OCI-LY1 (cell line): ENCODE data around the gene NPW.

ENCODE experiments used
- H2AFZ ChIP-seq: fragments of 200-600 bp; sonication (generic), shearing (Covaris generic); 2 replicates; pipeline ENCODE4 v1.6.0; 2014; ENCODE audit warnings: antibody characterized with exemption, mild to moderate bottlenecking, low read length
- H3F3A ChIP-seq: fragments of 200-600 bp; sonication (generic), shearing (Covaris generic); 2 replicates; pipeline ENCODE4 v1.6.0; 2014; ENCODE audit warnings: mild to moderate bottlenecking, antibody characterized with exemption, low read length, moderate library complexity; ENCODE audit not compliant: insufficient read depth
- H3K27ac ChIP-seq: fragments of 200-600 bp; sonication (generic); 2 replicates; pipeline ENCODE4 v1.5.1; 2014; ENCODE audit warnings: low read length, mixed run types, mild to moderate bottlenecking, low read depth; ENCODE audit not compliant: poor library complexity, severe bottlenecking
- H3K27me3 ChIP-seq: fragments of 200-600 bp; sonication (generic); 2 replicates; pipeline ENCODE4 v1.6.0; 2014; ENCODE audit warnings: antibody characterized with exemption, mild to moderate bottlenecking, low read length, moderate library complexity; ENCODE audit not compliant: insufficient read depth
- H3K36me3 ChIP-seq: fragments of 200-600 bp; sonication (generic); 2 replicates; pipeline ENCODE4 v1.6.1; 2014; ENCODE audit warnings: mild to moderate bottlenecking, antibody characterized with exemption, low read length, moderate library complexity, mixed read lengths; ENCODE audit not compliant: insufficient read depth
- H3K4me1 ChIP-seq: fragments of 200-600 bp; sonication (generic); 2 replicates; pipeline ENCODE4 v1.5.1; 2014; ENCODE audit warnings: mild to moderate bottlenecking, low read length, moderate library complexity; ENCODE audit not compliant: insufficient read depth, severe bottlenecking
- H3K4me2 ChIP-seq: fragments of 200-600 bp; sonication (generic), shearing (Covaris generic); 2 replicates; pipeline ENCODE4 v1.6.1; 2014; ENCODE audit warnings: low read length
- H3K4me3 ChIP-seq: fragments of 200-600 bp; sonication (generic); 2 replicates; pipeline ENCODE4 v1.5.1; 2014; ENCODE audit warnings: low read length, low read depth, mild to moderate bottlenecking, mixed read lengths; ENCODE audit not compliant: poor library complexity, severe bottlenecking
- H3K79me2 ChIP-seq: fragments of 200-600 bp; shearing (Covaris generic); 2 replicates; pipeline ENCODE4 v1.6.1; 2016; ENCODE audit warnings: mixed run types, low read length, mixed read lengths; ENCODE audit not compliant: insufficient read depth
- H3K9ac ChIP-seq: fragments of 200-600 bp; sonication (generic), shearing (Covaris generic); 2 replicates; pipeline ENCODE4 v1.6.1; 2014; ENCODE audit warnings: mild to moderate bottlenecking, low read length, mixed read lengths
- H3K9me2 ChIP-seq: fragments of 200-600 bp; sonication (generic), shearing (Covaris generic); 2 replicates; pipeline ENCODE4 v1.6.1; 2014; ENCODE audit warnings: low read depth, mild to moderate bottlenecking, low read length, mixed read lengths
- H3K9me3 ChIP-seq: fragments of 200-600 bp; shearing (Covaris generic); 2 replicates; pipeline ENCODE4 v1.6.1; 2014; ENCODE audit warnings: low read length, mixed read lengths
- H4K20me1 ChIP-seq: fragments of 200-600 bp; sonication (generic), shearing (Covaris generic); 2 replicates; pipeline ENCODE4 v1.6.0; 2016; ENCODE audit warnings: mild to moderate bottlenecking, low read length; ENCODE audit not compliant: insufficient read depth
- EZH2 ChIP-seq: fragments of 200-600 bp; sonication (generic), shearing (Covaris generic); IDR thresholded peaks from 2 replicates; pipeline ENCODE4 v1.8.0; 2017; ENCODE audit warnings: borderline replicate concordance, mixed run types, mild to moderate bottlenecking, antibody characterized with exemption, low read length, moderate library complexity, mixed read lengths
- TF ChIP-seq, protein P1 (sequence below): fragments of 200-600 bp; sonication (generic), shearing (Covaris generic); IDR thresholded peaks from 2 replicates; pipeline ENCODE4 v1.5.1; 2017; ENCODE audit warnings: mild to moderate bottlenecking, antibody characterized with exemption, low read length, moderate library complexity, mixed read lengths

The NPW gene

DNA sequence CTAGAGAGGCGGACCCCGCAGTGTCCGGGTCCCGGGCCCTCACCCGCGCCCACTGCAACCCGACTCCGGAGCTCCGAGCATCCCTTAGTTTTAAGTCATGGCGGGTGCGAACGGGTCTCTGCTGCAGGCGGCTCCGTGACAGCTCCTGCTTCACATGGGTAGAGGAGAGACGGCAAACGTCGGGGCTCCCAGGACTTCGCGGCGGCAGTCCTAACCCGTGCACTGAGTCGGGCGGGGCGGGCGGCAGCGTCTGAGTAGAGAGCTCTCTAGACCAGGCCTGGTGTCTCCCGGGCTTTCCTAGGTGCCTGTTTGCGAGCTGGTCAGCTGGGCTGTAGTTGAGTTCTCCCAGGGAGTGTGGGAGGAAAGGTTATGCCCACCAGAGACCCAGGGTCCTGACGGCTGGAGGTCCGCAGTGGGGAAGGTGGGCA, 28.5 kb downstream of the NPW start:
- Histone ChIP-seq H3K9me2 (no peaks in the 10 kb centered on the region), H3K79me2 (no peaks in the 10 kb centered on the region), H3K9me3 (no peaks in the 10 kb centered on the region), H3K4me1 (peaks cover 24% of the 10 kb centered on the region), H3K27me3 (no peaks in the 10 kb centered on the region), H3K4me3 (peak overlapping the region; percentile 89), H2AFZ (no peak overlapping the region), H3K4me2 (peak overlapping the region; percentile 94), H3F3A (no peaks in the 10 kb centered on the region), H4K20me1 (no peaks in the 10 kb centered on the region), H3K27ac (no peak overlapping the region), H3K9ac (peak overlapping the region; percentile 79), H3K36me3 (peaks cover 27% of the 10 kb centered on the region; the same call in 1 of the 2 replicates)
- TF ChIP-seq EZH2, result no peak
- TF ChIP-seq, protein P1, sequence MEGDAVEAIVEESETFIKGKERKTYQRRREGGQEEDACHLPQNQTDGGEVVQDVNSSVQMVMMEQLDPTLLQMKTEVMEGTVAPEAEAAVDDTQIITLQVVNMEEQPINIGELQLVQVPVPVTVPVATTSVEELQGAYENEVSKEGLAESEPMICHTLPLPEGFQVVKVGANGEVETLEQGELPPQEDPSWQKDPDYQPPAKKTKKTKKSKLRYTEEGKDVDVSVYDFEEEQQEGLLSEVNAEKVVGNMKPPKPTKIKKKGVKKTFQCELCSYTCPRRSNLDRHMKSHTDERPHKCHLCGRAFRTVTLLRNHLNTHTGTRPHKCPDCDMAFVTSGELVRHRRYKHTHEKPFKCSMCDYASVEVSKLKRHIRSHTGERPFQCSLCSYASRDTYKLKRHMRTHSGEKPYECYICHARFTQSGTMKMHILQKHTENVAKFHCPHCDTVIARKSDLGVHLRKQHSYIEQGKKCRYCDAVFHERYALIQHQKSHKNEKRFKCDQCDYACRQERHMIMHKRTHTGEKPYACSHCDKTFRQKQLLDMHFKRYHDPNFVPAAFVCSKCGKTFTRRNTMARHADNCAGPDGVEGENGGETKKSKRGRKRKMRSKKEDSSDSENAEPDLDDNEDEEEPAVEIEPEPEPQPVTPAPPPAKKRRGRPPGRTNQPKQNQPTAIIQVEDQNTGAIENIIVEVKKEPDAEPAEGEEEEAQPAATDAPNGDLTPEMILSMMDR, result no peak

DNA sequence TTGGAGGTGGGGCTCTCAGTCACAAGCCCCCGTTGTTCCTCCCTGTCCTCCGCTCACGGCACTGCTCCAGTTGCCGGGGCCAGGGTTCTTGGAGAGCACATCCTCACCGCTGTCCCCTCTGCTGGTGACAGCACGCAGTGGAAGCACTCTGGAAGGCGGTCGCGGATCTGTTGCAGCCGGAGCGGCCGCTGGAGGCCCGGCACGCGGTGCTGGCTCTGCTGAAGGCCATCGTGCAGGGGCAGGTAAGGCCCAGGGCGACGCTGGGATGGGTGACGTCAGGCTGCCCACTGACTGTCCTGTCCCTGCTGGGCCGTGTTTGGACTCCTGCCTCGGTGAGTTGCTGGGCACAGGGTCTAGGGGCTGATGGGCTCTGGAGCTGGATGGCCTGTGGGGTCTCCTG, 33.6 kb downstream of the NPW start:
- no peak for TF ChIP-seq EZH2
- TF ChIP-seq, protein P1, result no peak
- Histone ChIP-seq H3K4me3 (no peak overlapping the region), H3K4me1 (peaks cover 26% of the 10 kb centered on the region), H3K27me3 (no peaks in the 10 kb centered on the region), H2AFZ (no peak overlapping the region), H3K27ac (no peak overlapping the region), H3K4me2 (no peak overlapping the region), H3K9me3 (no peaks in the 10 kb centered on the region), H3K9ac (no peak overlapping the region), H3K79me2 (no peaks in the 10 kb centered on the region), H4K20me1 (no peaks in the 10 kb centered on the region), H3F3A (no peaks in the 10 kb centered on the region), H3K36me3 (peaks cover 34% of the 10 kb centered on the region; the same call in 1 of the 2 replicates), H3K9me2 (no peaks in the 10 kb centered on the region)

DNA sequence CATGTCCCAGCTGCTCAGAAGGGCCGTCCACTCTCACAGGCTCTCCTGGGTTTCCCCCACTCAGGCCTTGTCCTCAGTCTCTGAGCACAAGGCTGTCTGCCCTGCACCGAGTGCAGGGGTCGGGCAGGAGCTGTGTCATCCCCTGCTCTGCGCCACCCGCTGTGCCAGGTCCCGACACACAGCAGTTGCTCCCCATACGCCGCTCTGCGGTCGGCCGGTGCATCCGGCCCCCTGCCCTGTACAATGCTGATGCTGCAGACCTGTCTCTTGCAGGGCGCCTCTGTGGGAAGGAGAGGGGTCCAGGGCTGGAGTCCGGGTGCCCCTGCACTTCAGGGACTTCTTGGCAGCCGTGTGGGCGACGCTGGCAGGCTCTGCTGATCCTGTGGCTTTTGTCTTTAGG, 34.3 kb downstream of the NPW start:
- no peak for TF ChIP-seq EZH2
- TF ChIP-seq, protein P1, result no peak
- no peaks in the 10 kb centered on the region for H4K20me1 ChIP-seq

More for the DNA sequence above, 34.3 kb downstream of the NPW start:
- peaks cover 26% of the 10 kb centered on the region for H3K4me1 ChIP-seq
- H3K36me3 ChIP-seq, result peaks cover 34% of the 10 kb centered on the region; the same call in 1 of the 2 replicates
- H3K27ac ChIP-seq, result no peak overlapping the region
- no peaks in the 10 kb centered on the region for H3K79me2 ChIP-seq
- H3K4me3 ChIP-seq, result no peak overlapping the region
- H3K4me2 ChIP-seq, result no peak overlapping the region
- H3K9me2 ChIP-seq, result no peaks in the 10 kb centered on the region
- no peak overlapping the region for H2AFZ ChIP-seq
- no peak overlapping the region for H3K9ac ChIP-seq
- no peaks in the 10 kb centered on the region for H3K9me3 ChIP-seq
- H3K27me3 ChIP-seq, result no peaks in the 10 kb centered on the region
- no peaks in the 10 kb centered on the region for H3F3A ChIP-seq
